Activated CD4-positive, CD25-positive, alpha-beta regulatory T cell treated with anti-CD3 and anti-CD28 coated beads, Interleukin-2, amount 50 U/mL, for 24 hours (primary cell): ENCODE measurements around the gene SSH3.
"Not testable (repeated sequence)": the region's sequence is repeated elsewhere in the genome, so short reads cannot be mapped to it uniquely, and the experiment has no call there.

ENCODE experiments used
- ATAC-seq, 2 donors: fragments of 150-1000 bp; cut with Tn5 transposase; one replicate each; pipeline ENCODE4 v1.10.0; 2021; ENCODE audit warnings: mild to moderate bottlenecking in 1 of 2, moderate library complexity in 1 of 2

Gene SSH3, protein sequence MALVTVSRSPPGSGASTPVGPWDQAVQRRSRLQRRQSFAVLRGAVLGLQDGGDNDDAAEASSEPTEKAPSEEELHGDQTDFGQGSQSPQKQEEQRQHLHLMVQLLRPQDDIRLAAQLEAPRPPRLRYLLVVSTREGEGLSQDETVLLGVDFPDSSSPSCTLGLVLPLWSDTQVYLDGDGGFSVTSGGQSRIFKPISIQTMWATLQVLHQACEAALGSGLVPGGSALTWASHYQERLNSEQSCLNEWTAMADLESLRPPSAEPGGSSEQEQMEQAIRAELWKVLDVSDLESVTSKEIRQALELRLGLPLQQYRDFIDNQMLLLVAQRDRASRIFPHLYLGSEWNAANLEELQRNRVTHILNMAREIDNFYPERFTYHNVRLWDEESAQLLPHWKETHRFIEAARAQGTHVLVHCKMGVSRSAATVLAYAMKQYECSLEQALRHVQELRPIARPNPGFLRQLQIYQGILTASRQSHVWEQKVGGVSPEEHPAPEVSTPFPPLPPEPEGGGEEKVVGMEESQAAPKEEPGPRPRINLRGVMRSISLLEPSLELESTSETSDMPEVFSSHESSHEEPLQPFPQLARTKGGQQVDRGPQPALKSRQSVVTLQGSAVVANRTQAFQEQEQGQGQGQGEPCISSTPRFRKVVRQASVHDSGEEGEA

DNA sequence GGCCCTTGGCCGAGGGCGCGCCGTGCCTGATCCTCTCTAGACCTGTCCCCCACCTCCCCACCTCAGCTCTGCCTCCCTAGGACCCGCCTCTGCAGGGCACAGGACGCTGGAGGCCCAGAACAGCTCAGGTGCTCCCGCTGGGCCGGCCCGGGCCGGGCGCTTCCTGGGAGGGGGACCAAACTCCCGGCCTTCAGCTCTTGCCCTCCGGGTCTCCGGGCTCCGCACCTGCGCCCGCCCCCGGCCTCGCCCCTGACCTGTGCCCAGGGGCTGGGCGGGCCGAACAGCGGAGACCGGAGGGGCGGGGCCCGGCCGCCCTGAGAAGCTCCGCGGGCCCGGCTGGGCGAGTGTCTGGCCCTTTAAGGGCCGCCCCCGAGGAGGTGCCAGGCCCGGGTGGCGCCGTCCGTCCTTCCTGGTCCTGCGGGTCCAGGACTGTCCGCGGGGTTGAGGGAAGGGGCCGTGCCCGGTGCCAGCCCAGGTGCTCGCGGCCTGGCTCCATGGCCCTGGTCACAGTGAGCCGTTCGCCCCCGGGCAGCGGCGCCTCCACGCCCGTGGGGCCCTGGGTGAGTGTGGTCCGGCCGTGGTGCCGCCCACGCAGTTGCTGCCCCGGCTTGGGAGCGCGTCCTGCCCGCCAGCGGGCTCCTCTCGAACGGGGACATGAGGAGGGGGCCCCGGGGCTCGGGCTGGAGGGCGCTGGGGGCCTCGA, at the start of gene SSH3:
Gene SSH3 (plus strand): TSS at position 399 of the 703 bp plus-strand sequence. CDS start 96 bp downstream, at position 495.
- ATAC-seq = peak; percentile 84 to 87

DNA sequence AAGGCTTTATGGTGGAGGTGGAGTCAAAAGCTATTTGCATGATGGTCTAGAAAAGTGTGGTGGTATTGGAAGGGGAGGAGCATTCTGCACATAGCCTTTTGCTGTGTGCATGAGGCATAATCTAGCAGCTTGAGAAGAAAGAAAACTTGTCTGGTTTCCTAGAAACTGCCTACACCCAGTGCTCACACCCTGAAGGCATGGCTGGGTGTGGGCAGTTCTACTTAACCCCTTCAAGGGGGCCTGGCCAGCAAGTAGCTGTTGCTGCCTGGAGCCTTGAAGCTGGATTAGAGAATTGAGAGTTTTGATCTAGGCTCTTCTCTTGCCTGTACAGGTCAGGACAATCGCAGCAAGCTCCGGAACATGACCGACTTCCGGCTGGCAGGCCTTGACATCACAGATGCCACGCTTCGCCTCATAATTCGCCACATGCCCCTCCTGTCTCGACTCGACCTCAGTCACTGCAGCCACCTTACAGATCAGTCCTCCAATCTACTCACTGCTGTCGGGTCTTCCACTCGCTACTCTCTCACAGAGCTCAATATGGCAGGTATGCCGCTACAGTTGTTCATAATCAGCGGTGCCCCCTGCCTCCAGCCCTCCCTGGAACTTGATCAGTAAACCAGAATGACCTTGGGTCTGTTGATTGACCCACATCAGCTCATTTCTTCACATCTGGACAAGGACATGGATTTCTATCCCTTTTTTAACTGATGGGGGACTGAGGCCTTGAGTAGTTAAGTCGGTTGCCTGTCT, 49.3 kb upstream of the SSH3 start:
- ATAC-seq = peak in 1 of 2 donors; percentile 14

DNA sequence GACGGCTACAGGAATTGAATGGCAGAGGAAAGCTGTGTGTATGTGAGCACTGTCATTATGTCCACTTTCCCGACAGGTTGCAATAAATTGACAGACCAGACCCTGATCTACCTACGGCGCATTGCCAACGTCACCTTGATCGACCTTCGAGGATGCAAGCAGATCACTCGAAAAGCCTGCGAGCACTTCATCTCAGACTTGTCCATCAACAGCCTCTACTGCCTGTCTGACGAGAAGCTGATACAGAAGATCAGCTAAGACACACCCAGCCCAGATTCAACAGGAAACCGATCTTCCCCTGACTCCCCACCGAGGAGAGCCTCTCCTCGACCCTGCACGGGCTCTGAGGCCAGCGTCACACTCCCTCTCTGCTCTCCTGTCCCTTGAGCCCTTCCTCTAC, 48.5 kb upstream of the SSH3 start:
- ATAC-seq = no peak

DNA sequence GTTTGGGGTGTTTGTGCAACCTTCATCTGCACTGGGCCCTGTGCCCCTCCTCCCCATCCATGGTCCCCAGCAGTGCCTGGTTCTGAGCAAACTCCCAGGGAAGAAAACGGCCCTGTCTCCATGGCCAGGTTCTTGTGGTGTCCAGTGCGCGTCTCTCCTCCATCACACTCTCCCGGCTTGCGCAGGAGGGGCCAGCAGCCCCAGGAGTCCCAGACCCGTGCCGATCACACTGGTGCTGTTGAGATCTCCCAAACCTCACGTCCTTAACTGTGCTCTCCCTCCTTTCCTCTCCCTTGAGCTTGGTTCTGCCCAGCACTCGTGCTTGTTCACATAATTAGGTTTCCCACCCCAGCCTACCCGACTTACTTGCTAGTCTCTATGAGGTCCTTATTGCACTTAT, 48.0 kb upstream of the SSH3 start:
- no peak for ATAC-seq

DNA sequence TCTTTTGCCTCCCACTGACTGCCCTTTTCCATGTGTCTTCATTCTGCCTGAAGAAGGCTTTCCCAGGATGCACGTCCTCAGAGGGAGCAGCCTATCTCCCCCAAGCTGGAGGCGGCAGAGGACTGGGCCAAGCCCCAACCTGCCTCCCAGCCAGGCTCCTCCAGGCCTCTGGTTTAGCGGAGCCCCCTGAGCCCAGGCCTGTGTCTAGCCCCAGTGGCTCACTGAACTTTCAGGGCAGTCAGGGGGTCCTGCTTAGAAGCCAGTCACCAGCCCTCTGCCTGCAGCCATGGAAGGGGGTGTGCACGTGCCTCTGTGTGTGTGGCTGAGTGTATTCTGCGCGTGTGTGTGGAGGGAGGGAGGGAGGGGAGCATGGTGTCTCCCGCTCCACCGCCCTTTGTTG, 47.5 kb upstream of the SSH3 start:
- peak in 1 of 2 donors; percentile 29 for ATAC-seq

DNA sequence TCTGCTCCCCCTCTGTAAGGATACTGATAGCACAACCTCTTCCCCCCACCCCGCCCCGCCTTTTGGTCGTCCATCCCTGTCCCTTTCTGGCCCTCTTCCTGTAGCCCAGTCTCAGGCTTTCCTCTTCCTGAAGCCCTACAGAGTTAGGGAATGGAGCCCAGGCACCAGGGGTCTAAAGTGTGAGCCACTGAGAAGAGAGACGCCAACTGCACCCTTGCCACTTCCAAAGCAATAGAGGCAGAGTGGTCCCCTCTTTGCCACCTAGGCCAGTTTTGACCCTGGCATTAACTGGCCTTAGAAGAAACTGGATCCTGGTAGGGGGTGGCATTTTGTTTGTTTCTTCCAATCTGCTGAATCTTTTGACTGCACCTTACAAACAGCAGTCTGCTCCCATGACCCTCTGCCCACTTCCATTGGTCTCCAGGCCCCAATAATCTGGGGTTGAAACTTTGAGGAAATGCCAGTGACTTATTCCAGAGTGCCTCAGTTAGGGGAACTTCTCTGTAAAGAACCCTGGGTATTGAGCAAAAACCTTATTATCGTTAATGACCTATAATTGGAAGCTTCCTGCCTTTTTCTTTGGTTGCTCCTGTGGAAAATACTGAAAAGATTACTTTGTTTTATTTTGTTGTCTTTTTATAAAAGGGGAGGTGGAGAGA, 46.7 kb upstream of the SSH3 start:
- no peak for ATAC-seq

DNA sequence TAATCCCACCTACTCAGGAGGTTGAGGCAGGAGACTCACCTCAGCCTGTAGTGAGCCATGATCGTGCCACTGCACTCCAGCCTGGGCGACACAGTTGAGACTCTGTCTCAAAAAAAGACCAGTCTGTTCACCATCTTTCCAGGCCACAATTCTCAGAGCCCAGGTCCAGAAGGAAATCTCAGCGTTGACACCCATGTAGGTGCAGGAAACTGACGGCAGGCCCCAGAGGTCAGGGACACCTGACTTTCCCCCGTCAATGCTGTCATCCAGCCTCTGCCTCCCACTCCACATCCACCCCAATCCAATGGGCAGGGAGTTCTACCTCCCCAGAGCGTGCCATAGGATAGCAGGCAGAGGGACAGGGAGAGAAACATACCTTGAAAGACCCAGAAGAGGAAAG, 42.9 kb upstream of the SSH3 start:
- ATAC-seq = no peak

DNA sequence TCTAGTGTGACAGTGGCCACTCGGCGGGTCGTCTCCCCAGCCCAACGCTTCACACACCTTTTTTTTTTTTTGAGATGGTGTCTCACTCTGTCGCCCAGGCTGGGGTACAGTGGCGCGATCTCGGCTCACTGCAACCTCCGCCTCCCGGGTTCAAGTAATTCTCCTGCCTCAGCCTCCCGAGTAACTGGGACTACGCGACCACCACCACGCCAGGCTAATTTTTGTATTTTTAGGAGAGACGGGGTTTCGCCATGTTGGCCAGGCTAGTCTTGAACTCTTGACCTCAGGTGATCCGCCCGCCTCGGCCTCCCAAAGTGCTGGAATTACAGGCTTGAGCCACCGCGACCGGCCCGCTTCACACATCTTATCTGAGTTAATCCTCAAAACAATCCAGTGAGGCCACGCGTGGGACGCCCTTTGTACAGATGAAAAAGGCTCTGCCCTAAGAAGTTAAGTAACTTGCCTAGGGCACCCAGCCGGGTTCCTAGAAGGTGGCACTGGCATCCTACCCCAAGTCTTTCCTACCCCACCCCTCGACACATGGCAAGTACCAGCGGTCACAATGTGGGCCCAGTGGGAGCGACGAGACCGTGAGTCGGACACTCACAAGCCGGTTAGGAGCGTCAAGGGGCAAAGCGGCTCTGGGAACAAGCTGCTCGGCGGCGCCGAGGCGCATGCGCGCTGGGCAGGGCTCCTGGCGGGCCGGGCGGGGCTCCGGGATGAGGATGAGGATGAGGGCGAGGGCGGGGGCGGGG, 42.3 kb upstream of the SSH3 start:
- not testable (repeated sequence) for ATAC-seq

DNA sequence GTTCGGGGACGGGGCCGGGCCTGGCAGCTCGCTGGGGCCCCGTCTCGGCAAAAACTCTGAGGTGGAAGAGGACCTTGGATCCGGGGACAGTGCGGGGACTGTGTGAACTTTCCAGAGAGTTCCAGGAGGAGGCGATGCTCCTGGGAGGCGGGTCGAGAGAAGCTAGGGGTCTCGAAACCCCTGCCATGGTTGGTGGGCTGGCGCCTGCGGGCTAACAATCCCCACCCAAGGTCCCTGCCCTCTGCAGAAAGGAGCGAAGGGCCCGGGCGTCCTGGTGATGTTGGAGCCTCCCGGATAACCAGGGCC, 41.7 kb upstream of the SSH3 start:
- ATAC-seq = no peak

DNA sequence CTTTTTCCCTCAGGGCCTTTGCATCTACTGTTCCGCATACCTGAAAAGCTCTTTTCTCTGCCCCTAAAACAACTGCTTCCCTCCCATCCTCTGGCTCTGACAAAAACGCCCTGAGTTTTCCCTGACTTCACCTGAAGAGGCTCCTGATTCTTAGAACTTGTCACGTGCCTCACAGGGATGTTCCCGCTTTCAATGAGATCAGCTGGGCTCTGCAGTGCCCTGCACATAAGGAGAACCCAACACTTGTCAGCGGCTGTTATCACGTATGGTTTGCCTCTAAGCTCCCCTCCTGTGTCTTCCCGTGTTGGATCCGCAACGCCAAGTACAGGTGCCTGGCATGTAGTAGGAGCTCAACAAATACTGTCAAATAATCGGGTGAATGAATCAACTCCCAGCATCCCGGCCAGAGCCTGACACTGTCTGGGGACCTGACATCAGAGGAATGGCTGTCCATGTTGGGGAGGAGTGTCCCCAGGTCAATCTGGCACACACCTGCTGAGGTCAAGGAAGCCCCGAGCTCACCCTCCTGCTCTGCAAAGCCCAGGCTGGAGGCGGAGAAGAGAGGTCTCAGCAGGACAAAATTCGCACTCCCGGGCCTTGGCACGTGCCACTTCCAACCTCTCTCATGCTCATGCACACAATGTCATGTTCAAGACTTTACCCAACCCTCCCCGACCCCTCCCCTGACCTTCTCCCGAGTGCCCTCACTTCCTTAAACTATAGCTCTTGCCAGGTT, 41.2 kb upstream of the SSH3 start:
- ATAC-seq = no peak

DNA sequence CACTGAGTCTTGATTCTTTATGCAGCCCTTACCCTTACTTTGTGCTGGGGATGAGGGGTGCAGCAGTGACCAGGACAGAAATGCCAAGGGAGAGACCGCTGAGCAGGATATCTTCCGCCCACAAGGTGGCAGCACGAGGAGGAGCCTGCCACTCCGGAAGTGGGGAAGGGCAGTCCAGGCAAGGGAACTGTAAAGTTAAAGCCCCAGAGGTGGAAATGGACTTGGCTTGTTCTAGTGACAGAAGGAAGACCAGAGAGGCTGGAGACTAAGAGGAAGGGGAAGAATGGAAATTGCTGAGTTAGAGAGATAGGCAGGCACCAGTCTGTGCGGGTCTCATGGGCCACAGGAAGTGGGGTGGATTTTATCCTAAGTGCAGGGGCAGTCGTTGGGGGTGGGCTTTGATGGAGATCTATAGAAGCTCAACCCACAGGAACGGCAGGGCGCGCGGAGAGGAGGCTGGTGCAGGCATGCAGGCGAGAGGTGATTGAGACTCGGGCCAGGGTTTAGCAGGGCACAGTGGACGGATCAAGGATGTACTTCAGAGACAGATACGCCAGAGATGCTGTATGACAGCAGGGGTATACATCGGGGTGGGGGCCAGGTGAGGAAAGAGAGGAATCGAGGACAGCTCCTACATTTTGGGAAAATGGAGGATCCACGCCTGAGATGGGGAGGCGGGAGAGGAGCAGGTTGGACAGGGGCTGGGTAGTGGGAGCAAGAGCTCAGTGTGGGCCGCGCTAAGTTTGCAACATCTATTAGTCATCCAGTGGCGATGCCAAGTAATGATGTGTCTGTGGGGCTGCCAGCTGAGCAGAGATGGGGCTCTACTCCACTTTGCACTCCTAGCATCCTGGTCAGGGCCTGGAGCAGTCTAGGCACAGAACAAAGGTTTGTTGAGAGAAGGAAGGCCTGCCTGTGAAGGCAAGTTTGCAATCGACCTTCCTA, 40.3 kb upstream of the SSH3 start:
- peak; percentile 52 to 58 for ATAC-seq

DNA sequence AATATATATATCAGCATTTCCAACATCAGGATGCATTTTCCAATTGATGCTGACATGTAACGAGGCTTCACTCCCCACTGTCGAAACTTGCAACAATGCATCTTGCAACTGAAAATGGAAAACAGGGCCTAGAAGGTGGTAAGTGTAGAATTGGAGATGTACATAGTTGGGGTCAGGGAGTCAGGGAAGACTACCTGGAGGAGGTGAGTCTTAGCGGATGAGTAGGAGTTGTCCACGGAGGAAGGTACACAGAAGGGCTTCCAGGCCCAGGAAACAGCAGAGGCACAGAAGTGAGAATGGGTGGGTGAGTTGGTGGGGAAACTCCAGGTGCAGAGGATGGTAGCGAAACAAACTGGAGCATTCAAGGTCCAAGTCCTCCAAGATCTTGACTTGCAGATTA, 39.1 kb upstream of the SSH3 start:
- ATAC-seq = no peak

DNA sequence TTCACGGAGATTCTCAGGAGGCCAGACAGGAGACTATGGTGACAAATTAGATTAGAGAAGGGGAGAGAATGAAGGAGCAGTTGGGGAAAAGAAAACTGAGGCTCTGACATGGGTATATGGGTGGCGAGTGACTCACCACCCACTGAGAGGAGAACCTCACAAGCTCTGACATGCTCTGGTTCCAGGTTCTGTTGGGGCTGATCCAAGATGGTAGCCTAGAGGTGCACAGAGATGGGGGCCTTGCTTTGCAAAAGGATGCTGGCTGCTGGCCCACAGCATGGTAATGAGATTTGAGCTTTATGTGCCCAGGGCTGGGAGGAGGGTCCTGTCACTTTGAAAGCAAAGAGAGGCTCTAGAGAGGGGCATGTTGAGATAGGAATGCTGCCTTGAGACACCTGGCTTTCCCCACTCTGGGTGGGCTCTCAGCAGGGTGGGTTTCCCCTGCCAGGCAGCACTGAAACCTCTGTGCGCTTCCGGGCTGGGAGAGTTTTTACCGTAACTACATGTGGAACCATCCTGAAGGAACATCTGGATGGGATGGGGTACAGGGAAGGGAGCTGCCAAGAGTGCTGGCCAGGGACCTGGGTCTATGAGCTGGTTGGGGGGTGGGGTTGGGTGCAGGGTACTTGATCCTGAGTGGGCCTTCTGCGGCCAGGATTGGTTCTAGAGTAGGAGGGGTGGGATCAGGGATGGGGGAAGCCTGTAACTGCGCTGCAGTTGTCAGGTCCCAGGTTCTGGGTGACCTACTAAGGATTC, 38.3 kb upstream of the SSH3 start:
- ATAC-seq = no peak

DNA sequence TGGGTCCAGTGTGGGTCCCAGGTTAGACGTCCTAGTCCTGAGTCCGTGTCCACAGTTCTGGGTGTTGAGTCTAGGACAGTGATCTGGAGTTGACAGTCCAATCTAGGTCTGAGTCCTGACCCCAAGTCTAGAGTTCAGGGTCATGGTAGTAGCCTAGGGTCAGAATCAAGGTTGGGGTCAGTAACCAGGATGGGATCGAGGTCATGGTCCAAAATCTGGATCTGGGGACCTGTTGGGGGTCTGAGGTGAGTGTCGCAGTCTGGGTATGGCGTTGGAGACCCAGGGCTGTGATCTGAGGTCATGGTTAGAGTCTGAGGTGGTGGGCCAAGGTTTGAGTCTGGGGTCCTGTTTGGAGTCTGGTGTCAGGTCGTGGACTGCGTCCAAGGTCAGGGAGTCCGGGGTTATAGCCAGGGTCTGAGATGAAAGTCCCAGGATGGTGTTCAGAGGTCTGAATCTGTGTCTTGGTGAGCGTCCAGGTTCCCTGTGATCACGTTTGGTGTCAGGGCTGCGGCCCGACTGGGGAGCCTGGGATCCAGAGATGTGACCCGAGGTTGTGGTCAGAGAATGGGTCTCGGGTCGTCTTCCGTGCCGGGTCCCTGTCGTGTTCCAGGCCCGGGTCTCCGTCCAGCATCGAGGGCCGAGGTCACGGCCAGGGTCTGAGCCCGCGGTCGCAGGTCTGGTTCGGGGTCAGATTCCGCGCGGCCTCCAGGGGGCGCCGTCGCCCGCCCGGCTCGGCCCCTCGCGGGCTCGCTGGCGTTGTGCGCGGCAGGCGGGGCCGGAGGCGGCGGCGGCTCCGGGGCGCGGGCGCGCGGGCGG, 37.5 kb upstream of the SSH3 start:
- peak; percentile 51 to 52 for ATAC-seq

DNA sequence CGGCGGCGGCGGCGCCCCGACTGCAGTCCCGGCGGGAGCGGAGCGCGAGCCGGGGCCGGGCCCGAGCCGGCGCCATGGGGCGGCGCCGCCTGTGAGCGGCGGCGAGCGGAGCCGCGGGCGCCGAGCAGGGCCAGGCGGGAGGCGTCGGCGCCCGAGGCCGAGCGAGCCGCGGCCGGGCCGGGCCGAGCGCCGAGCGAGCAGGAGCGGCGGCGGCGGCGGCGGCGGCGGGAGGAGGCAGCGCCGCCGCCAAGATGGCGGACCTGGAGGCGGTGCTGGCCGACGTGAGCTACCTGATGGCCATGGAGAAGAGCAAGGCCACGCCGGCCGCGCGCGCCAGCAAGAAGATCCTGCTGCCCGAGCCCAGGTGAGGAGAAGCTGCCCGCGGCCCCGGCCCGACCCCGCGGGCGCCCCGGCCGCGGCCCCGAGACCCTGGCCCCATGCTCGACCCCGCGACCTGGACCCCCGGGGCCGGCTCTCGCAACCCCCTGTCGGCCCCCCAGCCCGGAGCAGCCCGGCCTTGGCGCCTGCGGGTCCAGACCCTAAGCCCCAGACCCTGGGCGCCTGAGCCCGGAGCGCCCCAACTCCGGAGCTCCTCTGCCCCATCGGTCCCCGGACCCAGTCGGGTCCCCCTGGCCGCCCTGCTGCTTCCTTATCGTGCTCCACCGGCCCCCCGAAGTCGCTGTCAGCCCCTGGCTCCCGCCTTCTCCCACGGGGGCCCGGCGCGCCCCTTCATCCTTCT, 36.7 kb upstream of the SSH3 start, which contains the start of gene GRK2:
Gene GRK2 (plus strand): TSS at position 25 of the 739 bp plus-strand sequence. CDS start 227 bp downstream, at position 252.
- peak; percentile 9 to 22 for ATAC-seq

DNA sequence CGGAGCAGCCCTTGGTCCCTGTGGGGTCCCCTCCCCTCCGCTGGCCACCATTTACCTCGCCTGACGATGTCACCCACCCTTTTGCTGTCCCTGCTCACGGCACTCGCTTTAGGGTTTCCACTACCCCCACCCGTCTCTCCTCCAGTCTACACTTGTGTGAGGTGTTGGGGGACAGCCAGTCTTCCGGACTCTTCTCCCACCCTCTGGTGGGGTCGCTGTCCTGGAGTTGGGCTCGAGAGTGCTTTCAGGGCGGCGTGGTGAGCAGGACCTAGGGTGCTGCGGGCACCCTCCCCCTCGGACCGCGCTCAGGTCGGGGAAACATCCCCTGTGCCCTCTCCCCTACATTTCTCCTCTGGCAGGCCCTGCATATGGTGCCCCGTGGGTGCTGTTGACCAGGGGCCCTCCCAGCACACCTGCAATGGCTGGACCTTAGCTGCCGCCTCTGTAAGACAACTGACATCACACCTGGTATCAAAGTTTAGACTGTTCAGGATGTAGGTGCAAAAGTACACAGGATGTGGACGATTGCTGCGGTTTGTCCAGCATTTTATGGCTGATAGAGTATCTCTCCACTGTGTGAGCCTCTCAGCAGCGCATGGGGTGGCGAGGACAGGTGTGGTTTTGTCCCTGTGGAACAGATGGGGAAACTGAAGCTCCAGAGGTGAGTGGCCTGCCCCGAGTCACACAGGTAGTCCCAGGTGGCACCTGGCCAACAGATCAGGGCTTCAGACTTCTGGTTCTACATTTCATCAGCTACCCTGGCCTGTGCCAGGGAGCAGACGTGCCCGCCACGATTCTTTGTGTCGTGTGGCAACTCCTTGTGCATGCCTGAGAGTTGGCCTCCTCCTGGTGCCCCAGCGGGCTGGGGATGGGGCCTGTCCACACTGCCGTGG, 35.9 kb upstream of the SSH3 start:
- no peak for ATAC-seq
